SK-N-DZ (cell line): ENCODE measurements around the gene CFAP92.
A peak's percentile ranks its signal among the peaks of the same experiment; 100 is the strongest.
"Not testable (repeated sequence)": the region's sequence is repeated elsewhere in the genome, so short reads cannot be mapped to it uniquely, and the experiment has no call there.

Experiments used
- DNase-seq: peaks from one replicate; pipeline ENCODE4 v3.0.0-alpha.2; 2015; ENCODE audit warnings: low spot score

CFAP92 gene

DNA sequence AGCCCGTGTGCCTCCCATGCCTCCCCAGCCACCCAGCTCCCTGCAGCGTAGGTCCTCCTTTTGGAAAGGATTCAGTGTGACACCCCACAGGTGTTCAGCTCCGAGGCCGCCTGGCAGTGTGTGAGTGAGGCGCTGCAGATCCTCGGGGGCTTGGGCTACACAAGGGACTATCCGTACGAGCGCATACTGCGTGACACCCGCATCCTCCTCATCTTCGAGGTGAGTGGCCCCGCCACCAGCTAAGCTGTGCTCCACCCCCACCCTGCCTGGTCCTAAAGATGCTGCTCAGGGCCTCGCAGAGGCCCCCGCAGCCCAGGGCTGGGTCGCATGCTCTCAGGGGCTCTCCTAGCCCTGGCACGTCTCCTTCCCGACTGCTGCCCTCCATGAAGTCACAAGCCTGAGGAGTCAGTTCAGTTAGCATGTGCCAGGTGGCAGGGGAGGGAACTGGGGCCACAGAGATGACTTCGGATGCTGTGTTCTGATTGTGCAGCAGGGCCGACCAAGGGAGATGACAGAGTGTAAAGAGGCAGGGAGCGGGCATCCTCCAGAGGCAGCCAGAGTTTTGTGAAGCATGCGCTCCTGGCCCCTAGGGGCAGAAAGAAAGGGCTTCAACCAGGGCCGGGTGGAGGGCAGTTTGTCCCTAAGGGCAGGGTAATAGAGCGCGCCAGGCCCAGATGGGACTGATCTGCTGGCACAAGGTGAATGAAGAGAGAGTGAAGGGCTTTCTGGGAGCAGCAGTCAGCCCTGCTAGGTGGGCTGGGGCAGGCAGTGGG is 87.7 kb downstream of the CFAP92 start:
- no peak for DNase-seq

DNA sequence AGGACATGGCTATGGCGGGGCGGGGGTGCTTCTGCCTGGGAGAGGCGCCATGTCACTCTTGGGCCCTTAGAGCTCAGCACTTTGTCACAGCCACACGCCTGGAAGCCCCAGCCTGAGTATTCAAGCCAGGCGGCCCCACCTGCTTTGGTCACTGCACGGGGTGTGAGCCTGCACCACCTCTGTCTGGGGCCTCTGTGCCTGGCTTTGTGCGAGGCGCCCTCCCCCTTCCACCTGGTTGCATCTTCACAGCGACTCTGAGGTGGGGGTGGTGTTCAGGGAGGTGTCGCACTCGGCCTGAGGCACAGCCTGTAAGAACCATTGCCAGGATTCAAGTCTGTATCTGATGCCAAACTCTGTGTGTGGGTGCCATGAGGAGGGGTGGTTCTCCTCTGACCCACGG is 90.4 kb downstream of the CFAP92 start:
- DNase-seq = no peak

DNA sequence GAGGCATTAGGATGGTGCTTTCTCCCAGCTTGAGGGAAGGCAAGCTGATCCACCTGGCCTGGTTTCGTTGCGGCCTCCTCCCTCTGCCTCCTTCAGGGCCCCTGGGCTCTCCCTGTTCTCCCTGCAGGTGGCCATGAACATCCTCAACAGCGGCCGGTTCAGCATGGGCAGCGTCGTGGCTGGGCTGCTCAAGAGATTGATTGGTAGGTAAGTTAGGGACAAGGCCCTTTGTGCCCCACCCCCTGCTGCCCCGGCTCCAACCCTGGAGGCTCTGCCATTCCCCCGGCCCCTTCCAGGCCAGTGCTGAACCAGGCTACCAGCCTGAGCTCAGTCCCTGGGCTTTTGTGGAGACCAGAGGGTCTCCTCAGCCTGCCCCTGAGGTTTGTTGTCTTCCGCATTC is 91.5 kb downstream of the CFAP92 start:
- DNase-seq = no peak

DNA sequence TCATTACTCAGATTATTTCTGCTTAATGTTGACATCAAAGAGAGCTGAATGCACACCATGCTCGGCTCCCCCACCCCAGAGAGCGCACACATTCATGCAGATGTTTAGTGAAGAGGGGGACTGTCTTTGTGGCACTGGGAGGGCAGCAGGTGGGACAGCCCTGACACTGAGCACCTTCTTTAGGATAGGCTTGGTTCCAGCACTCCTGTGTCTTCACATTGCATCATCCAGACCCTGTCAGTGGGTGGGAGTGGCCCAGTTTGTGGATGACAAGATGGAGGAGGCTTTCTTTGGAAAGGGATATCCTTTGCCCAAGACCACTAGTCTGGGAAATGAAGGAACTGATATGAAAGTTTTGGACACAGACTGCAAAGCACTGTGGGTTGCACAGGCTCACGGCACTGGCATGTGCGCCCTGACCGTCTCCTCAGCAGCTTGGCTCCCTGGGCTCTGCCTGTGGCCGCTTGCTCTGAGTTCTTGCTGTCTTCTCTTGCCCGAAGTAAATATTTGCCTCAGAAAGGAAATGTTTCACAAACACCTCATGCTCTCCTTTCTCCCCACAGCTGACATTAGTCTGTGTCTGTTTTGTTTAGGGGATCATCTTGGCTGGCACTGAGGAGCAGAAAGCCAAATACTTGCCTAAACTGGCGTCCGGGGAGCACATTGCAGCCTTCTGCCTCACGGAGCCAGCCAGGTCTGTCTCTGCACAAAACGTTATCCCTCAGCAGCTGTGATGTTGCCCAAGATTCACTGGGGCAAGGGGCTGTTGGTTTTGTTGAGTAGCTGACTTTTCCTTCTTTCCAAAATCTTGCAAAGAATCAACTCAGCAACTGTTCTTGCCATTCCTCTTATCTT is 97.8 kb downstream of the CFAP92 start:
- DNase-seq = no peak

DNA sequence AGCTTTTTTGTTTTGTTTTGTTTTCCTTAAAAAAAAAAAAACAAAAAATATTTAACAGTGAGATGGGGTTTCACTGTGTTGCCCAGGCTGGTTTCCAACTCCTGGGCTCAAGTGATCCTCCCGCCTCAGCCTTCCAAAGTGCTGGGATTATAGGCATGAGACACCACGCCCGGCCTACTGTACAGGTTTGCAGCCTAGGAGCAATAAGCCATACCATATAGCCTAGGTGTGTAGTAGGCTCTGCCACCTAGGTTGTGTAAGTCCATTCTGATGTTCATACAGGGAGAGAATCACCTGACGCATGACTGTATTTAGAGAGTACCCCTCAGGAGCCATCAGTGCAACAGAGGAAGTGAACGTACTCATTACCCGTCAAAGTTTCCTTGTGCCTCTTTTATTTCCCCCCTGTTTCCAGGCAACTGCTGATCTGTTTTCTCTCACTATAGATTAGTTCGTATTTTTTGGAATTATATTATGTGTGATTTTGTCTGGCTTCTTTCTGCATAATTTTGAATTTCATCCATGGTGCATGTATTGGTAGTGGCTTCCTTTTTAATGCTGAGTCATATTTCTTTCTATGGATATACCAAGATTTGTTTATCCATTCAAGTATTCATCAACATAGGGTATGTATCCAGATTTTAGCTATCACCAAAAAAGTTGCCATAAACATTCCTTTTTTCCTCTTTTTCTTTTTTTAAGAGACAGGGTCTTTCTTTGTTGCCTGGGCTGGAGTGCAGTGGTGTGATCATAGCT is 104.6 kb downstream of the CFAP92 start:
- DNase-seq = no peak

DNA sequence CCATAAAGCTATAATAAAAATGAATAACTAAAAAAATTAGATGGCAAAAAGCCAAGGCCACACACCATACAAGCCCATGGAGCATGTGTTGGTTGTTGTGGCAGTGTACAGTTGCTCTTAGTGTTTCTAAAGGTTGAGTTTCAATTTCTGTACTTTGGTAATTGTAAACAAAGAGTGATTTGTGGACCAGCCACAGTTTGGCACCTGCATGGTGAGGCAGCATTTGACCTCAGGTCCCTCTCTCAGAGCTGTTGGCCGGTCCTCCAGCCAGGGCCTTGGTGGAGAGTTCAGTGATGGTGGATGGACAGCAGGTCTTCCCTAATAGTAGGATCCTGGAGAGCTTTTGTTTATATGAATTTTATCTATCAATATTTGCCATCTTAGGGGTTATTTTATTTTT is 108.9 kb downstream of the CFAP92 start:
- DNase-seq = no peak

DNA sequence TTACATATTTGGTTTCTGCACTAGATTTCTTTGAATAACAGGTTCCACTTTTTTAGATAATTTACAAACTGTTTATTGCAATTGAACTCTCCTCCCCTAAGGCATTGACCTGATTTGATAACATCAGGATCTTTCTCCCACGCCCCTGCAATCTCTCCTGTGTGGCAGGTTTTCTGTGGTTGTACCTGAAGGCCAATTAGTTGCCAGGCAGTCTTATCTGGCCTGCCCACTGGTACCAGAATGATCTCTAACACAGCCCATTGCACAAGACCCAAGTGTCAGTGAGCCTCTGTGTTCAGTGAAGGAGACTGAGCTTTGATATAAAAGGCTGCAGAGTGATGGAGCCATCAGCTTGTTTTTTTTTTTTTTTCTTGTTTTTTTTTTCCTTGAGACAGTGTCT is 111.2 kb downstream of the CFAP92 start:
- DNase-seq = no peak

DNA sequence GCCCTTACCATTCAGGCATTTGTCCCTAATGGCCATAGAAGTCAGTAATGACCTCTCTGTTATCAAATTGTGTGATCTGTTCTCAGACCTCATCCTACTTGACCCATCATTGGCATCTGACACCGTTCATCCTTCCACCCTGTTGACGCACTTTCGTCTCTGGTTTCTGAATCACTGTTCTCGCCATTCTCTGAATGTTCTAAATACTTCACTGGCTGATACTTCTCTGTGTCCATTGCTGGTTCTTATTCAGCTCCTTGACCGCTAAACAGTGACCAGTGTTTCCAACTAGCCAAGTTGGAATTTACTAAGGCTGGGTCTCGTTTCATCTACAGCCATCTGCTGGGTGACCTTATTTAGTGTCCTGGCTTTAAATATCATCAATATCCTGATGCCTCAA is 112.3 kb downstream of the CFAP92 start:
- no peak for DNase-seq

DNA sequence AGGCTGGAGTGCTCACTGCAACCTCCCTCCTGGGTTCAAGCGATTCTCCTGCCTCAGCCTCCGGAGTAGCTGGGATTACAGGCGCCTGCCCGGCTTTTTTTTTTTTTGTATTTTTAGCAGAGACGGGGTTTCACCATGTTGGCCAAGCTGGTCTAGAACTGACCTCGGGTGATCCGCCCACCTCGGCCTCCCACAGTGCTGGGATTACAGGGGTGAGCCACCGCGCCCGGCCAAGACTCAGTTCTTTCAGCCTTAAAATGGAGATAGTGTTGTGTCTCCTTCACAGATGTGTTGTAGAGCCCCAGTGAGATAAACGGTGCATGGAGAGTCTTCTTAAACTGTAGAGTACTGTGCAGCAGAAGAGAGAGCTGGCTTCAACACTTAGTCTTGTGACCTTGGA is 113.4 kb downstream of the CFAP92 start:
- DNase-seq = not testable (repeated sequence)

DNA sequence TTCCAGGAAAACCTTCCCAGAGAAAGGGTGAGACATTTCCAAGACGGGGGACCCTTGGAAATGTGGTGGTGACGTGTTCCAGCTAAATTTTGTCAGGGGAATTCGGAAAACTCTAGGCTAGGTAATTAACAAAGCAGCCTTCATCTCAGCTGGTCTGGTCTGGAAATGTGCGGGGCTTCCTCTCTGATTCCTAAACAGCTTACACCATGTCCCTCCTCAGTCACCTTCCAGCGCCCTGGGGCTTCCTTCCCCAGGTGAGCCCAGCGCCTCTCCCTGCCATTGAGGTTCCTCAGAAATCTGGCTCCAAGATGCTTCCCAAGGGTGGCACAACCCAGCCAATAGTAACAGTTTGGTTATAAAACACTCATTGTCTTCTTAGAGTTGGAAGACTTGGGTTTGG is 113.9 kb downstream of the CFAP92 start:
- DNase-seq = no peak

DNA sequence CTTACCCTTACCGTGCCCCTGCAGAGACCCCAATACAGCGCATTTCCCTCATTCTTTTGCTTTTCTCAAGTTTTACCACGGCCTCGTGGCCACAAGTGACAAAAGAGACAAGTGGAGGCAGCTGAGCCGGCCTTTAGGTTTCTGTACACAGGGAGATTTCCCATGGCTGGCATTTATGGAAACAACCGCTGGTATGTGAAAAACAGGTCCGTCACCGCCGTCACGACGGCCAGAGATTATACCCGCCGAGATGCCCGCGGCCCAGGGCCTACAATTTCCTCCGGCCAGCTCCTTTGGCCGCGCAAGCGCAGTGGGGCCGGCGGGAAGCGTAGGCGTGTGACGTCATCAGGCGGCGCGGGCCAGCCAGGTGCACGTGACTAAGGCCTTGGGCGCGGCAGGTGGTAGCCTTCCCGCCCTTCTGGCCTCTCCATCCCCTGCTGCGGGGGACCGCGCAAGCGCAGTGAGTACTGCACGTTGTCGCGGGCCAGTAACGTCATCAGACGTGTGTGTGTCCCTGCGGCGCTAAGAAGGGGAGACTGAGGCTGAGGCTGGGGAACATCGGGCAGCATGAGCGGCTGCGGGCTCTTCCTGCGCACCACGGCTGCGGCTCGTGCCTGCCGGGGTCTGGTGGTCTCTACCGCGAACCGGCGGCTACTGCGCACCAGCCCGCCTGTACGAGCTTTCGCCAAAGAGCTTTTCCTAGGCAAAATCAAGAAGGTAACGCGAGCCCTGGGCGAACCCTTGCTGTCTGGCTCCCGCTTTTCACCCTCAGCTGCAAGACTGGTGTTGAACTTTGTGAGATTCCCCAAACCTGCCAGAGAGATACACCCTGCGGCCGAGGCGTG is 114.5 kb downstream of the CFAP92 start, which contains the start of gene ACAD9:
Gene ACAD9 (plus strand): TSS at position 496 of the 845 bp plus-strand sequence. CDS start 72 bp downstream, at position 568.
- peak; percentile 98 for DNase-seq

DNA sequence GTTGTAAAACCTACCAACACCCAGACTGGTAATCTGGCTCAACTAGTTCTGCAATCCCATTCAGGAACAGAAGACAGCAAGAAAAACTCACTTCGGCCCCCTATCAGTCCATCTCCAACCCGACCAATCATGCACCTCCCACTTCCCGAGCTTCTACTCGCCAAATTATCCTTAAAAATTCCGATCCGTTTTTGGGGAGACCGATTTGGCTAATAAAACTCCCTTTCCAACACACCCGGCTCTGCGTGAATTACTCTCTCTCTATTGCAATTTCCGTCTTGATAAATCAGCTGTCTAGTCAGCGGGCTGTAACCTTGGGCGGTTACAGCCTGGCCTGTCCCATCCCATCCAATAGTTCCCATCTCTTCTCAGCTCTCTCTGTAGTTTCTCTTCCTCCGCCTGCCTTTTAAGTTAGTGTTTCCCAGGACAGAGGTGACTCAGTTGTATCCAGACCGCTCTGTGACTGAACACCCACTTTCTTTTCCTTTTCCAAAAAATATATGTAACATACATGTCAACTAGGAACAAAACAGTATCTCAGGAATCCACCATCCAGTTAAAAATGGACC is 115.2 kb downstream of the CFAP92 start:
- peak; percentile 36 for DNase-seq

DNA sequence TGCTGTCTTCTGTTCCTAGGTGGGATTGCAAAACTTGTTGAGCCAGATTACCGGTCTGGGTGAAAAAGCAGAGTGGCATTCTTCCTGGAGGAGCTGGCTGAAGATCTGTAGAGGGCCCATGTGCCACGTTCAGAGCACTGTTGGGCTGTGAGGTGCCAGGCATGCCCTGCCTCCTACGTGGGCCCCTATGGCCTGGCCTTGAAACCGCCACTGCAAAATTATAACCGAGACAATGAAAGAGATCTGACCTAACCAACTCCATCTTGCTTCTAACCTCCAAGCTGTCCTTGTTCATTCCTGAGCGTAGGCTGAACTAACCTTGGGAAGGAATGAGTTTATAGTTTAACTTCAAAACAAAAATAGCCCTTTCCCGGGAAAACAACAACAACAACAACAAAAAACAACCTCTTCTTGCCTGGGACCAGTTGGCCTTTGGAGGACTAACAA is 115.8 kb downstream of the CFAP92 start:
- DNase-seq = no peak

DNA sequence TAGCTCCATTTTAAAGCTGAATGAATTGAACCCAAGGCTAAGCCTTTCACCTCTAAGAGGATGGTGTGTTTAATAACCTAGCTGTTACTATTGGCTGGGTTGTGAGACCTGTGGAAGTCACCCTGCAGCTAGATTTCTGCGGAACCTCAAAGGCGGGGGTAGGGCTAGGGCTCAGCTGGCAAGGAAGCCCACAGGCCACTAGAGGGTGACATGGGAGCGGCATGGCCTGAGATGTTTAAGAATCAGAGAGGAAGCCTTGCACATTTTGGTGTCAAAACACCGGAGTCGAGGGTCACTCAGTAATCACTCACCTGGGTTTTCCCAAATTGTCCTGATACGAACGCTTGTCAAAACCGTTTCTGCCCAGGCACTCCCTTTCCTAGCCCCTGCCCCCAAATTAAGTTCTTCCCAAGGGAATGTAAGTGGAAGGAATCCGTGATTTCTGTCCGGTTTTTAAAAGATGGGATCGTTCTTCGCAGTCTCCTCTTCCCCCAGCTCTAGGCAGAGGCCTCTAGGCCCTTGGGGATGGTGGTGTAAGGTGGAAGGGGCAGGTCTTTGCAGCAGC is 118.2 kb downstream of the CFAP92 start:
- DNase-seq = peak; percentile 59

DNA sequence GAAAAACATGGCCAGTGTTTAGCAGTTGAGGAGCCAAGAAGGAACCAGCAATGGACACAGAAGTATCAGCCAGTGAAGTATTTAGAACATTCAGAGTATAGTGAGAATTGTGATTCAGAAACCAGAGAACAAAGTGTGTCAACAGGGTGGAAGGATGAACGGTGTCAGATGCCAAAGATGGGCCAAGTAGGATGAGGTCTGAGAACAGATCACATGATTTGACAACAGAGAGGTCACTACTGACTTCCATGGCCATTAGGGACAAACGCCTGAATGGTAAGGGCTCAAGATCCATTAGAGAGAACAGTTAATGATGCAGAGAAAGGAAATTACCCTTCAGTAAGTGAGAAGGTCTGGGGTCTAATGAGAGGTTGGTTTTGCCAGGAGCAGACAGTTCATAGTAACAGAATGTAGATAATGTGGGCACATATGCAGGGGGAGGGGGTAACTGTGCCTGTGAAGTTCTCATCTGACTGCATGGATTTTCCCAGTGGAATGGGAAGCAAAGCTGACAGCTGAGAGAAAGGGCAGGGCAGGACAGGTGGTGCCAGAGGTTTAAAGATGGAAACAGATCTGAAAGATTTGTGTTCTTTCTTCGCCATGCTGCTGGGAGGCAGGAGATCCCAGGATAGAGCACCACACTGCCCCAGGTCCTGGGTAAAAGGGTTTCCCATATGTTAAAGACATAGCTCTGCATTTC is 119.2 kb downstream of the CFAP92 start:
- no peak for DNase-seq

DNA sequence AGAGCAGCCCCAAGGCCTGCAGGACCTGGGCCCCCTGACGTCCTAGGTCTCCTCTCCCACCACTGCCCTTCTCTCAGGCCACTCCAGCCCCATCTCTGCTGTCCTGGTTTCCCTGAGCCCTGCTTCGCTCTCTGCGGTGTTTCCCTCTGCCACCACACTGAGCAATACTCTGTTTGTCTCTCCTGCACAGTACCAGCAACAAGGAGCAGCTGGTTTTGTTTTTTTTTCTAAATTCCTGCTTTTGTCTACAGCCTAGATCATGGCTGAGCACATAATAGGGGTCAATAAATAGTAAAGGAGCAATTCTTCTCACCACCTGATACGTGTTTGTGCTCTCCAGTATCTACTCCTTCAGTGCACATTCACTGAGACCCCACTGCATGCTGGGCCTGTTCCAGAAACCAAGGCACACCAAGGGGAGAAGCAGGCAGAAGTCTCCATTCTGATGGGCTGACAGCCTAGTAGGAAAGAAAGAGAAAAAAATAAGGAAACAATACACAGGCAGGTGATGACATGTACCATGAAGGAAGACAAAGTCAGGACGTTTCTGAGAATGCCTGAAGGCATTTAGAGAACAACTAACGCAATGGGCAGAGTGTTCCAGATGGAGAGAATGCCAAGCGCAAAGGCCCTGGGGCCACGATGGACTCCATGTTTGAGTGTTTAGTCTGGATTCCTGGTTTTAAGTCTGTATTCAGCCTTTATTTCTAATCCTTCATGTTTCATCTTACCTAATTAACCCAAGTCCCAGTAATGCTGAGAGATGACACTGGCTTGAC is 120.4 kb downstream of the CFAP92 start:
- DNase-seq = no peak

DNA sequence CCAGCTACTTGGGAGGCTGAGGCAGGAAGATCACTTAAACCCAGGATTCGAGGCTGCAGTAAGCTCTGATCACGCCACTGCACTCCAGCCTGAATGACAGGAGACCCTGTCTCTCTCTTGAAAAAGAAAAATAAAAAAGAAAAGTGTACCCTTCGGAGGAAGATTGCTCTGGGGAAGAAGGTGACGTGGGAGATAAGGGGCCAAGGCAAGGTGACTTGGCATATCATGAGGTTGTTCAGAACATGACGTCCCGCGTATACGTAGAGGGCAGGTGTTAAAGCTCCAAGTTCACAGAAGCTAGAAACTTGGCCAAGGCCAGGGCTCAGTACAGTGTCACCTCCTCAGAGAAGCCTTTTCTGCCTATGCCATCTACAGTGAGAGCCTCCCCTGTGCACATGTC is 121.1 kb downstream of the CFAP92 start:
- DNase-seq = no peak

DNA sequence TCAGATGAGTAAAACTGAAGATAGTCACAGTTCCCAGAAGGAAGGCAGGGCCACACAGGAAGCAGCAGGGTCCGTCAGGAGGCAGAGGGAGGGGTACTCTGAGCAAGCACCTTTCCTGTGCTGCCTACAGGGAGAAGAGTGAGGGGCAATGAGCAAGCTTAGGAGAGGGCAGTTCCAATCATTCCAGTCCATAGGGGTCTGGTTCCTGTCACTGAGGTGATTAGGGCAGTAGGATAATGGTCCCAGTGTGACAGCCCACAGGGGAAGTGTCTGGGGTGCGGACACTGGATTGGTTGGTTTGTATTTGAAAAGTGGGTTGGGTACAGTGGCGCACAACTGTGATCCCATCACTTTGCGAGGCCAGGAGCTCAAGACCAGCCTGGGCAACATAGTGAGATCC is 121.6 kb downstream of the CFAP92 start:
- DNase-seq = no peak

DNA sequence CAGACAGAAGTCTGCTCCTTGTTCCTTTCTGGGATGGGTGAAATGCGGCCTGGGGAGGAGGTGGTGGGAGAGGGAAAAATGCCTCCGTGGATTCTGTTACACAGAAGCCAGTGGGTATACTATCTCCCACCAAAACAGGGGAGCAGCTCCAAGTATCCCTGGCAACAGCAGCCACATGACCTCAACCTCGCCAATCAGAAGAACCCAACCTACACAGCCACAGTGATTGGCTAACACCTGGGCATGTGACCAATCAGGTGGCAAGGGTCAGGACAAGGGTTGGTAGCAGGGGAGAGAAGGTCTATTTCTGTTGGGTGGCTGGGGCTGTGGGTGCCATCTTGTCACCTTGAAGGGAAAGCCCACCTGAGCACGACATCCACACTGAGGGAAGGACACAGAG is 123.5 kb downstream of the CFAP92 start:
- peak; percentile 35 for DNase-seq
